ENCODE data around the gene HMGXB3. TPM values are rescaled to one million over a fixed set of nuclear protein-coding genes. Genes with fewer than 3 reads are reported as not detected.

HMGXB3 gene, protein sequence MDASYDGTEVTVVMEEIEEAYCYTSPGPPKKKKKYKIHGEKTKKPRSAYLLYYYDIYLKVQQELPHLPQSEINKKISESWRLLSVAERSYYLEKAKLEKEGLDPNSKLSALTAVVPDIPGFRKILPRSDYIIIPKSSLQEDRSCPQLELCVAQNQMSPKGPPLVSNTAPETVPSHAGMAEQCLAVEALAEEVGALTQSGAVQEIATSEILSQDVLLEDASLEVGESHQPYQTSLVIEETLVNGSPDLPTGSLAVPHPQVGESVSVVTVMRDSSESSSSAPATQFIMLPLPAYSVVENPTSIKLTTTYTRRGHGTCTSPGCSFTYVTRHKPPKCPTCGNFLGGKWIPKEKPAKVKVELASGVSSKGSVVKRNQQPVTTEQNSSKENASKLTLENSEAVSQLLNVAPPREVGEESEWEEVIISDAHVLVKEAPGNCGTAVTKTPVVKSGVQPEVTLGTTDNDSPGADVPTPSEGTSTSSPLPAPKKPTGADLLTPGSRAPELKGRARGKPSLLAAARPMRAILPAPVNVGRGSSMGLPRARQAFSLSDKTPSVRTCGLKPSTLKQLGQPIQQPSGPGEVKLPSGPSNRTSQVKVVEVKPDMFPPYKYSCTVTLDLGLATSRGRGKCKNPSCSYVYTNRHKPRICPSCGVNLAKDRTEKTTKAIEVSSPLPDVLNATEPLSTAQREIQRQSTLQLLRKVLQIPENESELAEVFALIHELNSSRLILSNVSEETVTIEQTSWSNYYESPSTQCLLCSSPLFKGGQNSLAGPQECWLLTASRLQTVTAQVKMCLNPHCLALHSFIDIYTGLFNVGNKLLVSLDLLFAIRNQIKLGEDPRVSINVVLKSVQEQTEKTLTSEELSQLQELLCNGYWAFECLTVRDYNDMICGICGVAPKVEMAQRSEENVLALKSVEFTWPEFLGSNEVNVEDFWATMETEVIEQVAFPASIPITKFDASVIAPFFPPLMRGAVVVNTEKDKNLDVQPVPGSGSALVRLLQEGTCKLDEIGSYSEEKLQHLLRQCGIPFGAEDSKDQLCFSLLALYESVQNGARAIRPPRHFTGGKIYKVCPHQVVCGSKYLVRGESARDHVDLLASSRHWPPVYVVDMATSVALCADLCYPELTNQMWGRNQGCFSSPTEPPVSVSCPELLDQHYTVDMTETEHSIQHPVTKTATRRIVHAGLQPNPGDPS (N-terminal part only)
- 17.8 TPM for polyA plus RNA-seq (2013, experiment 1 of 2)
- polyA plus RNA-seq (2013, experiment 2 of 2): 17.2 TPM

DNA sequence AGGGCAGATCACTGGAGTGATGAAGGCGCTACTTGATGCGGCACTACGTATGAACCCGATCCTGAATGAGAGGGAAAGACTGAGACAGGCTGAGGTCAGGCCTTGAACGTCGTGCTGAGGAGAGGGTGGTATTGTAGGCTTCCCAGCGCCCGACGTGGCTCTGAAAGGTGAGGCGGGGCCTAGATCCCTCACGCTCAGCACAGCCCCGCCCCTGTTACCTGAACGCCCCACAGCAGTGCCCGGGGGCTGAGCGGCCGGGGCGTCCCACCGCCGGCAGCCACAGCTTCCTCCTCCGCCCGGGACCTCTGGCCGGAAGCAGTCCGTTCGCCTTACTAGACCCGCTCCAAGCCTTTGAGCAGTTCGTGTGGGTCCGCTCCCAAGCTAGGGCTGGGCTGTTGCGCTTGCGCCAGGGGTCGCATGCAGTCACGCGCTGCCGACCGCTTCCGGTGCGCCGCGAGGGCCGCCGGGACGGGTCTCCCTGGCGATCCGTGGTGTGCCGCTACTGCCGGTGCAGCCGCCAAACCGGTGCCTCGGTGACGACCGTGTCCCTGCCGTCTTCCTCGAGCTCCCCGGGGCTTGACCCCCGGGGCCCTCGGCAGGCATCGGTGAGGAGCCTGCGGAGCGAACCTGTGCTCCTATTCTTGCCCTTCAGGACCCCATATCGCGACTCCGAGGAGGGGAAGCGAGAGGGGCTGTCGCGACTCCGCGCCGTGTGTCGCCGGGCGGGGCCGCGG lies at the start of gene HMGXB3, which contains the start of gene TIGD6:
Gene HMGXB3, plus strand, starts transcription at position 484 of the 734 bp plus-strand sequence. CDS start 4,114 bp downstream, outside the sequence.
Gene TIGD6, minus strand, starts transcription at position 399 of the 734 bp plus-strand sequence. CDS start 4,306 bp downstream, outside the sequence.
- Histone ChIP-seq H3K4ac (ENCODE audit: low read length) (no peak within 1 kb of the TSS), H2AFZ (ENCODE audit: low read length) (peak within 1 kb of the TSS; percentile 83), H3K18ac (ENCODE audit: low read length) (peak within 1 kb of the TSS; percentile 95), H3K4me2 (ENCODE audit: insufficient read depth, low read length, poor library complexity, severe bottlenecking) (peak within 1 kb of the TSS; percentile 80), H3K4me1 (ENCODE audit: control insufficient read depth in 2 of 2, insufficient read depth in 1 of 2, low read depth in 1 of 2, low read length in 2 of 2) (peaks cover 5 to 6% of the 10 kb centered on the region in 2 donors), H2BK5ac (ENCODE audit: low read length) (no peak within 1 kb of the TSS), H2BK12ac (ENCODE audit: low read length) (no peak within 1 kb of the TSS), H3K79me1 (ENCODE audit: low read depth, low read length) (no peaks in the 10 kb centered on the region), H3K23ac (ENCODE audit: low read depth, low read length, poor library complexity) (peak within 1 kb of the TSS; percentile 95), H2BK15ac (ENCODE audit: low read length) (no peak within 1 kb of the TSS), H3K9me3 (replicated peaks in 1 of 2; ENCODE audit: control insufficient read depth in 2 of 2, insufficient read depth in 1 of 2, low read depth in 1 of 2, low read length in 2 of 2) (no peaks in the 10 kb centered on the region), H2AK5ac (ENCODE audit: low read depth, low read length) (peak within 1 kb of the TSS; percentile 81), H3K36me3 (replicated peaks in 1 of 2; ENCODE audit: control insufficient read depth in 2 of 2, insufficient read depth in 2 of 2, low read length in 2 of 2) (peaks cover 2 to 26% of the 10 kb centered on the region in 2 donors), H3K27ac (replicated peaks; ENCODE audit: low read length) (peak within 1 kb of the TSS; percentile 54), H3K14ac (ENCODE audit: low read length) (peak within 1 kb of the TSS; percentile 90), H4K91ac (ENCODE audit: low read depth, low read length, poor library complexity) (no peak within 1 kb of the TSS), H3K4me3 (ENCODE audit: low read length in 2 of 2) (peak within 1 kb of the TSS; percentile 63 to 94), H4K8ac (ENCODE audit: low read depth, low read length) (no peak within 1 kb of the TSS), H2BK120ac (ENCODE audit: low read depth, low read length) (no peak within 1 kb of the TSS), H3K27me3 (ENCODE audit: control insufficient read depth in 3 of 3, insufficient read depth in 3 of 3, low read depth in 1 of 3, low read length in 3 of 3) (no peaks in the 10 kb centered on the region), H3K9ac (ENCODE audit: low read depth, low read length, poor library complexity) (peak within 1 kb of the TSS; percentile 94)
- peak; percentile 88 for DNase-seq (ENCODE audit: low spot score)
- WGBS, 2 donors (ENCODE audit: extremely low coverage in 2 of 2, insufficient read length in 2 of 2, insufficient replicate concordance in 1 of 2): no CpG with 5 or more reads among the region's 72 CpGs

DNA sequence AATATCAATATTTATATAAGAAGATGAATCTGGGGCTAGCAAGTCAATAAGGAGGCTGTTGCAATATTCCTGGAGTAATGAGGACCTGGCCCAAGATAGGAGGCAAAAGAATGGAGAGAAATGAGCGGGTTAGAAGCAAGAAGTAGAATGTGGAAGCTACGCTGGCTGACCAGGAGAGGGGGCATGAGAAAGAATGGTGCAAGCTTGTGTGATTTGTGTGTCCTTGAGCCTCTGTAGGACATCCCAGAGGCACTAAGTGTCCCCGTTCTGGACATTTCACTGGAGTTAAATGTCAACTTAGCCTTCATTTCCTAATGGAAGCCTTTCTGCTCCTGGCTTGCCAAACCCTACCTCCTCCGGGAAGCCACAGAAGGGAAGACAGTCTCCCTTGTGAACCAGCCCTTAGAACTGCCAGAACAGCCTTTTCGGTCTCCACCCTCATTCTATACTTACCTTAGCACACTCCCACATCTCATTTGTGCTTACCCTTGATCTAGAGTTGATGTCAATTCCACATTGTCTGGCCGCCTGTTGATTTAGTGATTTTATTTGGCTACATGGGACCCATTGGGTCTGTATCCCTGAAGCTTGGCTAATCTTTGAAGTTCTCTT lies 49.3 kb upstream of the HMGXB3 start:
- no peaks in the 10 kb centered on the region for H3K36me3 ChIP-seq (replicated peaks in 1 of 2; ENCODE audit: control insufficient read depth in 2 of 2, insufficient read depth in 2 of 2, low read length in 2 of 2)
- no peak overlapping the region for H2BK15ac ChIP-seq (ENCODE audit: low read length)
- H4K8ac ChIP-seq (ENCODE audit: low read depth, low read length): no peak overlapping the region
- no peak overlapping the region for H2AK5ac ChIP-seq (ENCODE audit: low read depth, low read length)
- H3K4me3 ChIP-seq (ENCODE audit: low read length in 2 of 2): no peak overlapping the region
- no peaks in the 10 kb centered on the region for H3K4me1 ChIP-seq (ENCODE audit: control insufficient read depth in 2 of 2, insufficient read depth in 1 of 2, low read depth in 1 of 2, low read length in 2 of 2)
- H3K79me1 ChIP-seq (ENCODE audit: low read depth, low read length): no peaks in the 10 kb centered on the region
- H3K23ac ChIP-seq (ENCODE audit: low read depth, low read length, poor library complexity): no peak overlapping the region
- DNase-seq (ENCODE audit: low spot score): no peak
- H2BK5ac ChIP-seq (ENCODE audit: low read length): no peak overlapping the region
- no peak overlapping the region for H3K18ac ChIP-seq (ENCODE audit: low read length)
- H3K27me3 ChIP-seq (ENCODE audit: control insufficient read depth in 3 of 3, insufficient read depth in 3 of 3, low read depth in 1 of 3, low read length in 3 of 3): peaks cover 0 to 7% (median 0%) of the 10 kb centered on the region in 3 experiments
- H4K91ac ChIP-seq (ENCODE audit: low read depth, low read length, poor library complexity): no peak overlapping the region
- no peaks in the 10 kb centered on the region for H3K9me3 ChIP-seq (replicated peaks in 1 of 2; ENCODE audit: control insufficient read depth in 2 of 2, insufficient read depth in 1 of 2, low read depth in 1 of 2, low read length in 2 of 2)
- WGBS, 2 donors (ENCODE audit: extremely low coverage in 2 of 2, insufficient read length in 2 of 2, insufficient replicate concordance in 1 of 2): no CpG with 5 or more reads among the region's 6 CpGs
- H3K4ac ChIP-seq (ENCODE audit: low read length): no peak overlapping the region
- no peak overlapping the region for H2AFZ ChIP-seq (ENCODE audit: low read length)
- H3K9ac ChIP-seq (ENCODE audit: low read depth, low read length, poor library complexity): no peak overlapping the region
- no peak overlapping the region for H3K27ac ChIP-seq (replicated peaks; ENCODE audit: low read length)
- H3K14ac ChIP-seq (ENCODE audit: low read length): no peak overlapping the region
- H3K4me2 ChIP-seq (ENCODE audit: insufficient read depth, low read length, poor library complexity, severe bottlenecking): no peak overlapping the region
- no peak overlapping the region for H2BK120ac ChIP-seq (ENCODE audit: low read depth, low read length)
- no peak overlapping the region for H2BK12ac ChIP-seq (ENCODE audit: low read length)

DNA sequence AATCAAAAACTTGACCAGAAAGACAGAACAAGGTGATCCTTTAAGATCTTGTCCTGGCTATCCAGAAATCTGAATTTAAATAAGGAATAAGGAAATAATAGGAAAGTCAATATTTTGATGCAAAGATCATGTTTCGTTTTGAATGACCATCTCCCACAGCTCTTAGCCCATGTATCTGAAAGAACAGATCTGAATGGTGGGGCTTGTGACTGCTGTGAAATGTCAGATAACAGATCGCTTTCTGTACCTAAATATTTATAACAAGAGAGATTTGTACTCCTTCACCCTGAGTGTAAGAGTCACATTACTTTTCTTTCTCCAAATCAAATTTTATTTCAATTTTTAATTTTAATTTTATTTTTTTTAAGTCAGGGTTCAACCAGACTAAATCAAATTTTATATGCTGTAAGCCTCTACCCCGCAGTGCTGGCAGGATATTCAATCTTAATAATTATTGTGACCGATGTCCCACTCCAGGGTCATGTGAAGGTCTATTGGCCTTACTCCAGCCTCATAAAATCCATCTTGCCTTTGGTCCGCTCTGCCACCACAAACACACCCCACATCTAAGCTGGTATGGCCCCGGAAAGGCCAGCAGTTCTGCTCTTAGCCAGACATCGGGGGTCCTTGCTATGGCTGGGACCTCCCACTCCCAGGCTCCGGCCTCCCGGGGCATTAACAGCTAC lies 47.0 kb upstream of the HMGXB3 start:
- H2BK120ac ChIP-seq (ENCODE audit: low read depth, low read length): no peak overlapping the region
- DNase-seq (ENCODE audit: low spot score): no peak
- no peak overlapping the region for H3K4me2 ChIP-seq (ENCODE audit: insufficient read depth, low read length, poor library complexity, severe bottlenecking)
- H4K91ac ChIP-seq (ENCODE audit: low read depth, low read length, poor library complexity): no peak overlapping the region
- H3K14ac ChIP-seq (ENCODE audit: low read length): no peak overlapping the region
- WGBS, 2 donors (ENCODE audit: extremely low coverage in 2 of 2, insufficient read length in 2 of 2, insufficient replicate concordance in 1 of 2): no CpG with 5 or more reads among the region's 9 CpGs
- H2BK15ac ChIP-seq (ENCODE audit: low read length): no peak overlapping the region
- H3K79me1 ChIP-seq (ENCODE audit: low read depth, low read length): no peaks in the 10 kb centered on the region
- no peak overlapping the region for H3K9ac ChIP-seq (ENCODE audit: low read depth, low read length, poor library complexity)
- H3K23ac ChIP-seq (ENCODE audit: low read depth, low read length, poor library complexity): no peak overlapping the region
- no peak overlapping the region for H2BK12ac ChIP-seq (ENCODE audit: low read length)
- no peak overlapping the region for H2AK5ac ChIP-seq (ENCODE audit: low read depth, low read length)
- H3K27ac ChIP-seq (replicated peaks; ENCODE audit: low read length): no peak overlapping the region
- H3K27me3 ChIP-seq (ENCODE audit: control insufficient read depth in 3 of 3, insufficient read depth in 3 of 3, low read depth in 1 of 3, low read length in 3 of 3): peaks cover 0 to 4% (median 0%) of the 10 kb centered on the region in 3 experiments
- no peaks in the 10 kb centered on the region for H3K36me3 ChIP-seq (replicated peaks in 1 of 2; ENCODE audit: control insufficient read depth in 2 of 2, insufficient read depth in 2 of 2, low read length in 2 of 2)
- no peak overlapping the region for H3K18ac ChIP-seq (ENCODE audit: low read length)
- H3K4me1 ChIP-seq (ENCODE audit: control insufficient read depth in 2 of 2, insufficient read depth in 1 of 2, low read depth in 1 of 2, low read length in 2 of 2): no peaks in the 10 kb centered on the region
- no peak overlapping the region for H3K4ac ChIP-seq (ENCODE audit: low read length)
- no peak overlapping the region for H3K4me3 ChIP-seq (ENCODE audit: low read length in 2 of 2)
- H2AFZ ChIP-seq (ENCODE audit: low read length): peak overlapping the region; percentile 35
- H3K9me3 ChIP-seq (replicated peaks in 1 of 2; ENCODE audit: control insufficient read depth in 2 of 2, insufficient read depth in 1 of 2, low read depth in 1 of 2, low read length in 2 of 2): no peaks in the 10 kb centered on the region
- H2BK5ac ChIP-seq (ENCODE audit: low read length): no peak overlapping the region
- H4K8ac ChIP-seq (ENCODE audit: low read depth, low read length): no peak overlapping the region

All from neuronal stem cell (in vitro differentiated cells).